ENCODE measurements around the gene FAM167B.
A peak's percentile ranks its signal among the peaks of the same experiment; 100 is the strongest.

DNA sequence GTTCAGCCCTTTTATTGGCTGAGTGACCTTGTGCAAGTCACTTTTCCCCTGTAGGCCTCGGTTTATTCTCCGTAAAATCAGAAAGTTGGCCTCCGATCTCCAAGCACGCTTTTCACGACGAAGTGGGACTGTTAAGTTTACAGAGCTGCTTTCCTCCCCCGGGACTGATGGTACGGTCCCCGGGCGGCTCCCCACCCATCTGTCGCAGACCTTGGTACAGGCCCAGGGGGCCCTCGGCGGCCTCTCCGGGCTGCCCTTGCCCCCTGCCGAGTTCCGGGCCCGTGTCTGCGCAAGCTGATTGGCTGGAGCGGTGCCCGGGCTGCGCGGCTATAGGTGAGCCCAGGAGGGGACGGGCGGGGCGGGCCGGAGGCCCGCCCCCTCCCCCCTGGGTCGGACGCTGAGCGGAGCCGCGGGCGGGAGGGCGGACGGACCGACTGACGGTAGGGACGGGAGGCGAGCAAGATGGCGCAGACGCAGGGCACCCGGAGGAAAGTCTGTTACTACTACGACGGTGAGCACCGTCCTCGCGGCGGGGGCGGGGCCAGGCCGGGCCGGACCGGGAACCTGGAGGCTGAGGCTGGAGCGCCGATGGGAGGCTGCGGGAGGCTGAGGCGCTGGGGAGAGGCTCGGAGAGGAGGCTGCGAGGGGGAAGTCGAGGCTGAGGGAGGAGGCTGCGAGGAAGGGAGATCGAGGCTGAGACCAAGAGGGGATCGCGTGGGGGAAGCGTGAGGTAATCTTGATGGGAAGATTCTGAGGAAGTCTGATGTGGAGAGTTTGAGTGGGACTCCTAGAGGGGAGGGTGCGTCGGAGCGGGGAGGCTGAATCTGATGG, 44.9 kb downstream of the FAM167B start, which contains the start of gene HDAC1:
- TF ChIP-seq SP1 (IDR thresholded peaks at IDR 0.05) (no peak), BHLHE40 (IDR thresholded peaks at IDR 0.05; ENCODE audit: borderline replicate concordance) (peak; percentile 71; the same call in 1 of the 2 replicates), FOXM1 (IDR thresholded peaks at IDR 0.05; ENCODE audit: borderline replicate concordance) (no peak; the same call in 1 of the 2 replicates), ARNT (IDR thresholded peaks at IDR 0.05) (no peak), FOXK2 (IDR thresholded peaks at IDR 0.05) (no peak), FOXA1 (IDR thresholded peaks at IDR 0.05) (no peak), ELF4 (IDR thresholded peaks at IDR 0.05) (no peak; the same call in 1 of the 2 replicates), NFRKB (IDR thresholded peaks at IDR 0.05) (no peak), TARDBP (IDR thresholded peaks at IDR 0.05) (no peak), HDGF (IDR thresholded peaks at IDR 0.05; ENCODE audit: borderline replicate concordance) (no peak), CTBP1 (IDR thresholded peaks at IDR 0.05; ENCODE audit: borderline replicate concordance) (peak; percentile 52; the same call in 1 of the 2 replicates)
- TF ChIP-seq, protein P1, sequence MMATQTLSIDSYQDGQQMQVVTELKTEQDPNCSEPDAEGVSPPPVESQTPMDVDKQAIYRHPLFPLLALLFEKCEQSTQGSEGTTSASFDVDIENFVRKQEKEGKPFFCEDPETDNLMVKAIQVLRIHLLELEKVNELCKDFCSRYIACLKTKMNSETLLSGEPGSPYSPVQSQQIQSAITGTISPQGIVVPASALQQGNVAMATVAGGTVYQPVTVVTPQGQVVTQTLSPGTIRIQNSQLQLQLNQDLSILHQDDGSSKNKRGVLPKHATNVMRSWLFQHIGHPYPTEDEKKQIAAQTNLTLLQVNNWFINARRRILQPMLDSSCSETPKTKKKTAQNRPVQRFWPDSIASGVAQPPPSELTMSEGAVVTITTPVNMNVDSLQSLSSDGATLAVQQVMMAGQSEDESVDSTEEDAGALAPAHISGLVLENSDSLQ (IDR thresholded peaks at IDR 0.05) = no peak
